Trophoblast cell (in vitro differentiated cells and primary cell): Measurements from ENCODE around the gene PLA2G2F.

Experiments used
- DNase-seq, 2 donors: peaks; one replicate each; pipeline ENCODE4 v3.0.0-alpha.2; 2016
- H2AFZ ChIP-seq: 2 replicates; pipeline ENCODE4 v1.6.1; 2013; ENCODE audit warnings: low read length, moderate library complexity, mild to moderate bottlenecking; ENCODE audit not compliant: insufficient read depth, poor library complexity
- H2AK5ac ChIP-seq: 2 replicates; pipeline ENCODE4 v1.6.1; 2013; ENCODE audit warnings: mild to moderate bottlenecking, low read length
- H2BK120ac ChIP-seq: 2 replicates; pipeline ENCODE4 v1.6.1; 2013; ENCODE audit warnings: low read length, mild to moderate bottlenecking, moderate library complexity; ENCODE audit not compliant: insufficient read depth, poor library complexity
- H2BK12ac ChIP-seq: 2 replicates; pipeline ENCODE4 v1.6.1; 2013; ENCODE audit warnings: mild to moderate bottlenecking, low read length, moderate library complexity
- H2BK5ac ChIP-seq: 2 replicates; pipeline ENCODE4 v1.6.1; 2013; ENCODE audit warnings: low read length, low read depth, moderate library complexity, mild to moderate bottlenecking; ENCODE audit not compliant: poor library complexity
- H3K14ac ChIP-seq: 2 replicates; pipeline ENCODE4 v1.6.1; 2013; ENCODE audit warnings: mild to moderate bottlenecking, low read length
- H3K18ac ChIP-seq: 2 replicates; pipeline ENCODE4 v1.6.1; 2013; ENCODE audit warnings: mild to moderate bottlenecking, low read length
- H3K23ac ChIP-seq: 2 replicates; pipeline ENCODE4 v1.6.1; 2013; ENCODE audit warnings: low read length
- H3K27ac ChIP-seq: 2 replicates; pipeline ENCODE4 v1.5.1; 2013; ENCODE audit warnings: low read depth, mild to moderate bottlenecking, inconsistent platforms, low read length, moderate library complexity
- H3K27me3 ChIP-seq: 2 replicates; pipeline ENCODE4 v1.6.1; 2013; ENCODE audit warnings: inconsistent platforms, mild to moderate bottlenecking, low read length, moderate library complexity; ENCODE audit not compliant: insufficient read depth
- H3K36me3 ChIP-seq, 2 experiments: 1 replicate in 1 of 2; 2 replicates in 1 of 2; pipeline ENCODE4 v1.6.1; 2013; ENCODE audit warnings: low read length in 2 of 2, mild to moderate bottlenecking in 2 of 2, moderate library complexity in 1 of 2; ENCODE audit not compliant: insufficient read depth in 2 of 2, control insufficient read depth in 1 of 2
- H3K4ac ChIP-seq: 2 replicates; pipeline ENCODE4 v1.6.1; 2013; ENCODE audit warnings: low read depth, mild to moderate bottlenecking, low read length, moderate library complexity
- H3K4me1 ChIP-seq, 2 experiments: 1 replicate in 1 of 2; 2 replicates in 1 of 2; pipeline ENCODE4 v1.6.1; 2013; ENCODE audit warnings: low read length in 2 of 2, mild to moderate bottlenecking in 2 of 2, moderate library complexity in 1 of 2; ENCODE audit not compliant: insufficient read depth in 2 of 2, control insufficient read depth in 1 of 2
- H3K4me2 ChIP-seq: 2 replicates; pipeline ENCODE4 v1.6.1; 2013; ENCODE audit warnings: inconsistent platforms, mild to moderate bottlenecking, low read length, moderate library complexity
- H3K4me3 ChIP-seq: 2 replicates; pipeline ENCODE4 v1.5.1; 2013; ENCODE audit warnings: mild to moderate bottlenecking, low read depth, low read length, inconsistent platforms
- H3K79me1 ChIP-seq: one replicate; pipeline ENCODE4 v1.6.1; 2013; ENCODE audit warnings: low read length
- H3K79me2 ChIP-seq: 2 replicates; pipeline ENCODE4 v1.6.1; 2013; ENCODE audit warnings: low read length, mild to moderate bottlenecking; ENCODE audit not compliant: control insufficient read depth, insufficient read depth, poor library complexity
- H3K9ac ChIP-seq: 2 replicates; pipeline ENCODE4 v1.6.1; 2013; ENCODE audit warnings: mild to moderate bottlenecking, low read length
- H3K9me3 ChIP-seq: 2 replicates; pipeline ENCODE4 v1.6.1; 2013; ENCODE audit warnings: low read depth, mild to moderate bottlenecking, control low read depth, inconsistent platforms, low read length; ENCODE audit not compliant: insufficient read depth
- H4K12ac ChIP-seq: 2 replicates; pipeline ENCODE4 v1.6.1; 2013; ENCODE audit warnings: low read depth, mild to moderate bottlenecking, low read length, moderate library complexity
- H4K8ac ChIP-seq: 2 replicates; pipeline ENCODE4 v1.6.1; 2013; ENCODE audit warnings: low read depth, mild to moderate bottlenecking, low read length, moderate library complexity
- H4K91ac ChIP-seq: one replicate; pipeline ENCODE4 v1.6.1; 2013; ENCODE audit warnings: low read depth, mild to moderate bottlenecking, low read length, moderate library complexity
- WGBS: extraction: QIAGEN DNeasy Blood & Tissue Kit; methylation state at CpG from one replicate; pipeline ENCODE4 v1.1.7; 2013; ENCODE audit warnings: missing lambda C conversion rate; ENCODE audit not compliant: insufficient read length, insufficient coverage; ENCODE audit errors: extremely low coverage; 5-methylcytosine and 5-hydroxymethylcytosine counted together

Gene PLA2G2F

GRCh38 chr1:20187813-20188454, 48.8 kb downstream of the PLA2G2F start:
- Histone ChIP-seq H3K4me1 (peaks cover 13 to 25% of the 10 kb centered on the region in 2 experiments), H3K4ac (no peak overlapping the region), H3K9ac (no peak overlapping the region), H3K4me2 (no peak overlapping the region), H2AFZ (no peak overlapping the region), H3K79me2 (no peaks in the 10 kb centered on the region), H3K14ac (no peak overlapping the region), H2AK5ac (no peak overlapping the region), H2BK120ac (no peak overlapping the region), H2BK5ac (no peak overlapping the region), H3K9me3 (no peaks in the 10 kb centered on the region), H3K79me1 (peaks cover 11% of the 10 kb centered on the region), H2BK12ac (no peak overlapping the region), H3K27me3 (no peaks in the 10 kb centered on the region), H4K91ac (no peak overlapping the region), H3K36me3 (no peaks in the 10 kb centered on the region), H4K8ac (no peak overlapping the region), H4K12ac (no peak overlapping the region), H3K27ac (no peak overlapping the region), H3K23ac (no peak overlapping the region), H3K18ac (no peak overlapping the region), H3K4me3 (no peak overlapping the region)
- no CpG with 5 or more reads among the region's 4 CpGs for WGBS
- DNase-seq: no peak

- no peak overlapping the region for H3K14ac ChIP-seq
- H2AFZ ChIP-seq: no peak overlapping the region
- no peaks in the 10 kb centered on the region for H3K9me3 ChIP-seq
- H3K36me3 ChIP-seq: no peaks in the 10 kb centered on the region
- H4K12ac ChIP-seq: no peak overlapping the region
- H2BK120ac ChIP-seq: no peak overlapping the region
- DNase-seq: no peak
- H3K27ac ChIP-seq: no peak overlapping the region
- no peak overlapping the region for H3K18ac ChIP-seq
- H3K4me1 ChIP-seq: peaks cover 13 to 24% of the 10 kb centered on the region in 2 experiments
- H2BK5ac ChIP-seq: no peak overlapping the region
- H2AK5ac ChIP-seq: no peak overlapping the region
- no CpG with 5 or more reads among the region's 4 CpGs for WGBS
- no peak overlapping the region for H3K23ac ChIP-seq
- H4K8ac ChIP-seq: no peak overlapping the region
- no peak overlapping the region for H3K4ac ChIP-seq
- no peak overlapping the region for H2BK12ac ChIP-seq
- H3K4me3 ChIP-seq: no peak overlapping the region
- H3K79me1 ChIP-seq: peaks cover 11% of the 10 kb centered on the region
- no peak overlapping the region for H4K91ac ChIP-seq
- no peaks in the 10 kb centered on the region for H3K27me3 ChIP-seq
- H3K9ac ChIP-seq: no peak overlapping the region
- no peak overlapping the region for H3K4me2 ChIP-seq
- H3K79me2 ChIP-seq: no peaks in the 10 kb centered on the region
Observed at GRCh38 chr1:20188455-20188817, 49.3 kb downstream of the PLA2G2F start.

- H2BK12ac ChIP-seq: no peak overlapping the region
- H3K4me2 ChIP-seq: no peak overlapping the region
- H3K4me3 ChIP-seq: no peak overlapping the region
- no peak overlapping the region for H3K18ac ChIP-seq
- no peak overlapping the region for H4K8ac ChIP-seq
- no peaks in the 10 kb centered on the region for H3K36me3 ChIP-seq
- no peak overlapping the region for H2AFZ ChIP-seq
- no peaks in the 10 kb centered on the region for H3K27me3 ChIP-seq
- DNase-seq: no peak
- H2AK5ac ChIP-seq: no peak overlapping the region
- no peak overlapping the region for H3K23ac ChIP-seq
- H3K9me3 ChIP-seq: no peaks in the 10 kb centered on the region
- no peak overlapping the region for H2BK120ac ChIP-seq
- WGBS: no CpG with 5 or more reads among the region's 4 CpGs
- H3K79me2 ChIP-seq: no peaks in the 10 kb centered on the region
- peaks cover 10 to 15% of the 10 kb centered on the region in 2 experiments for H3K4me1 ChIP-seq
- H2BK5ac ChIP-seq: no peak overlapping the region
- H4K91ac ChIP-seq: no peak overlapping the region
- H3K79me1 ChIP-seq: peaks cover 11% of the 10 kb centered on the region
- H4K12ac ChIP-seq: no peak overlapping the region
- no peak overlapping the region for H3K27ac ChIP-seq
- no peak overlapping the region for H3K14ac ChIP-seq
- H3K9ac ChIP-seq: no peak overlapping the region
- no peak overlapping the region for H3K4ac ChIP-seq
Observed at GRCh38 chr1:20189664-20190063, 50.5 kb downstream of the PLA2G2F start.

GRCh38 chr1:20190256-20191160, 51.4 kb downstream of the PLA2G2F start:
- Histone ChIP-seq H4K8ac (no peak overlapping the region), H3K27ac (no peak overlapping the region), H2BK5ac (no peak overlapping the region), H3K14ac (no peak overlapping the region), H3K4me3 (no peak overlapping the region), H3K9ac (no peak overlapping the region), H4K12ac (no peak overlapping the region), H4K91ac (no peak overlapping the region), H3K18ac (no peak overlapping the region), H3K79me2 (no peaks in the 10 kb centered on the region), H3K4ac (no peak overlapping the region), H3K79me1 (peaks cover 6% of the 10 kb centered on the region), H2AFZ (no peak overlapping the region), H3K4me2 (no peak overlapping the region), H3K4me1 (peaks cover 9% of the 10 kb centered on the region in 2 experiments), H3K9me3 (no peaks in the 10 kb centered on the region), H3K27me3 (no peaks in the 10 kb centered on the region), H2BK12ac (no peak overlapping the region), H2BK120ac (no peak overlapping the region), H3K23ac (no peak overlapping the region), H3K36me3 (no peaks in the 10 kb centered on the region), H2AK5ac (no peak overlapping the region)
- no CpG with 5 or more reads among the region's 19 CpGs for WGBS
- no peak for DNase-seq
